HCT116 (cell line): ENCODE data around the gene ADCY10. TPM values are rescaled to one million over a fixed set of nuclear protein-coding genes. Genes with fewer than 3 reads are reported as not detected.

Experiments
- ATAC-seq: fragments of 200-7000 bp; cut with Tn5 transposase; 2 replicates; pipeline ENCODE4 v1.9.1; 2020; ENCODE audit warnings: mild to moderate bottlenecking, moderate library complexity
- BruUV-seq: library from RNA; stranded (reverse); fragments of 400-500 nt; replicated peaks from 2 replicates; lab custom pipeline; 2021; lab: Mats Ljungman, UMichigan
- CTCF ChIA-PET: fragments of 300-600 bp; sonication (Branson Sonifier 250); formaldehyde crosslinking; loops from one replicate; lab custom pipeline; 2021; ENCODE audit warnings: antibody characterized with exemption; lab: Charles Lee
- POLR2A ChIA-PET: fragments of 300-600, 350-600 bp; sonication (Branson Sonifier 250); formaldehyde crosslinking; loops from one replicate; lab custom pipeline; 2021; ENCODE audit warnings: antibody characterized with exemption; lab: Charles Lee
- RAD21 ChIA-PET, 2 experiments: fragments of 300-600 bp; sonication (Branson Sonifier 250); formaldehyde crosslinking; loops; one replicate each; lab custom pipeline; 2023; ENCODE audit warnings: low total read pairs in 2 of 2; ENCODE audit not compliant: uncharacterized antibody in 2 of 2, unreplicated experiment in 2 of 2, low non-redundant PET in 1 of 2; lab: Charles Lee
- DNase-seq: peaks from one replicate; pipeline ENCODE4 v3.0.0-alpha.2; 2010; ENCODE audit warnings: low read depth, low spot score
- H2AFZ ChIP-seq: fragments of 200-600 bp; shearing (Covaris generic), sonication (generic); 2 replicates; pipeline ENCODE4 v1.6.1; 2017; ENCODE audit warnings: low read depth, mixed run types, mixed read lengths, antibody characterized with exemption, low read length; ENCODE audit not compliant: poor library complexity, severe bottlenecking
- H3K27ac ChIP-seq: 2 replicates; pipeline ENCODE4 v1.5.1; 2012; ENCODE audit warnings: low read depth, low read length
- H3K27me3 ChIP-seq: fragments of 200-600 bp; sonication (generic); 2 replicates; pipeline ENCODE4 v1.6.1; 2016; ENCODE audit warnings: mixed run types, low read length, mixed read lengths; ENCODE audit not compliant: insufficient read depth
- H3K36me3 ChIP-seq, 2 experiments: fragments of 200-500 bp in 1 of 2; fragments of 200-600 bp in 1 of 2; sonication (Bioruptor generic) in 1 of 2; sonication (generic) in 1 of 2; 2 replicates each; pipeline versions ENCODE4 v1.5.1 to v1.6.1; 2014 to 2016; ENCODE audit warnings: low read length in 2 of 2, inconsistent platforms in 1 of 2, mixed read lengths in 1 of 2, mixed run types in 1 of 2; ENCODE audit not compliant: insufficient read depth in 2 of 2, control insufficient read depth in 1 of 2
- H3K4me1 ChIP-seq, 2 experiments: fragments of 200-600 bp in 1 of 2; sonication (generic) in 1 of 2; 2 replicates each; pipeline versions ENCODE4 v1.5.1 to v1.6.1; 2012 to 2017; ENCODE audit warnings: low read length in 2 of 2, inconsistent platforms in 1 of 2, mild to moderate bottlenecking in 1 of 2, mixed read lengths in 1 of 2, mixed run types in 1 of 2, moderate library complexity in 1 of 2; ENCODE audit not compliant: insufficient read depth in 2 of 2, control insufficient read depth in 1 of 2
- H3K4me2 ChIP-seq: fragments of 200-600 bp; sonication (generic); 2 replicates; pipeline ENCODE4 v1.6.1; 2017; ENCODE audit warnings: mixed run types, low read length, mixed read lengths
- H3K4me3 ChIP-seq, 2 experiments: fragments of 200-600 bp in 1 of 2; sonication (generic) in 1 of 2; replicated peaks in 1 of 2; 2 replicates each; pipeline ENCODE4 v1.5.1; 2011 to 2016; ENCODE audit warnings: low read length in 2 of 2, control low read depth in 1 of 2, low read depth in 1 of 2, mild to moderate bottlenecking in 1 of 2, mixed read lengths in 1 of 2, mixed run types in 1 of 2
- H3K79me2 ChIP-seq: fragments of 200-600 bp; sonication (generic); 2 replicates; pipeline ENCODE4 v1.6.1; 2017; ENCODE audit warnings: mild to moderate bottlenecking, mixed run types, low read length, moderate library complexity, mixed read lengths; ENCODE audit not compliant: insufficient read depth
- H3K9ac ChIP-seq: fragments of 200-600 bp; sonication (generic); 2 replicates; pipeline ENCODE4 v1.6.1; 2016; ENCODE audit warnings: low read length, mixed read lengths
- H3K9me2 ChIP-seq: fragments of 200-600 bp; sonication (generic), shearing (Covaris generic); 2 replicates; pipeline ENCODE4 v1.6.1; 2017; ENCODE audit warnings: mixed run types, mild to moderate bottlenecking, moderate library complexity; ENCODE audit not compliant: insufficient read depth
- H3K9me3 ChIP-seq, 2 experiments: fragments of 200-500 bp in 1 of 2; fragments of 200-600 bp in 1 of 2; sonication (Bioruptor generic) in 1 of 2; sonication (generic) in 1 of 2; 2 replicates each; pipeline ENCODE4 v1.6.1; 2014 to 2017; ENCODE audit warnings: low read length in 2 of 2, mixed read lengths in 2 of 2, inconsistent platforms in 1 of 2, low read depth in 1 of 2, mild to moderate bottlenecking in 1 of 2, mixed run types in 1 of 2, moderate library complexity in 1 of 2; ENCODE audit not compliant: control insufficient read depth in 1 of 2, insufficient read depth in 1 of 2
- H4K20me1 ChIP-seq: fragments of 200-600 bp; sonication (generic), shearing (Covaris generic); 2 replicates; pipeline ENCODE4 v1.6.1; 2017; ENCODE audit warnings: mixed run types, mild to moderate bottlenecking, moderate library complexity; ENCODE audit not compliant: insufficient read depth
- CBX3 ChIP-seq: IDR thresholded peaks from 2 replicates; pipeline ENCODE4 v1.6.1; 2012; ENCODE audit warnings: low read depth
- CEBPB ChIP-seq: IDR thresholded peaks from 2 replicates; pipeline ENCODE4 v1.6.1; 2012; ENCODE audit warnings: low read depth
- CTCF ChIP-seq, 3 experiments: fragments of 200-600 bp in 1 of 3; sonication (generic) in 1 of 3; IDR thresholded peaks in 2 of 3; conservative IDR thresholded peaks in 1 of 3; 2 replicates each; pipeline ENCODE4 v1.5.1; 2012 to 2017; ENCODE audit warnings: low read depth in 2 of 3, low read length in 2 of 3, antibody characterized with exemption in 1 of 3, borderline replicate concordance in 1 of 3, control low read depth in 1 of 3, mild to moderate bottlenecking in 1 of 3, mixed read lengths in 1 of 3, mixed run types in 1 of 3, moderate library complexity in 1 of 3; ENCODE audit not compliant: insufficient read depth in 1 of 3
- ELF1 ChIP-seq: IDR thresholded peaks from 2 replicates; pipeline ENCODE4 v1.6.1; 2012; ENCODE audit warnings: low read depth, borderline replicate concordance
- EZH2 ChIP-seq: fragments of 200-600 bp; sonication (generic); IDR thresholded peaks from 2 replicates; pipeline ENCODE4 v1.6.1; 2017; ENCODE audit warnings: antibody characterized with exemption, mixed run types
- EZH2phosphoT487 ChIP-seq: fragments of 200-600 bp; IDR thresholded peaks from 2 replicates; pipeline ENCODE4 v1.6.1; 2018; ENCODE audit warnings: antibody characterized with exemption, borderline replicate concordance
- MAX ChIP-seq: IDR thresholded peaks from 2 replicates; pipeline ENCODE4 v1.6.1; 2012
- POLR2A ChIP-seq: IDR thresholded peaks from 2 replicates; pipeline ENCODE4 v1.7.0; 2011; ENCODE audit warnings: borderline replicate concordance; ENCODE audit not compliant: insufficient read depth, insufficient read length; ENCODE audit errors: extremely low read depth
- POLR2AphosphoS5 ChIP-seq: IDR thresholded peaks from 2 replicates; pipeline ENCODE4 v1.6.1; 2011; ENCODE audit warnings: mild to moderate bottlenecking, low read depth, low read length, moderate library complexity
- RAD21 ChIP-seq: IDR thresholded peaks from 2 replicates; pipeline ENCODE4 v1.6.1; 2012; ENCODE audit warnings: low read depth, mild to moderate bottlenecking
- REST ChIP-seq: IDR thresholded peaks from 2 replicates; pipeline ENCODE4 v1.6.1; 2012; ENCODE audit warnings: low read depth
- SP1 ChIP-seq: IDR thresholded peaks from 2 replicates; pipeline ENCODE4 v1.6.1; 2012; ENCODE audit warnings: low read depth
- TCF7L2 ChIP-seq: IDR thresholded peaks from 2 replicates; pipeline ENCODE4 v1.7.0; 2011; ENCODE audit warnings: borderline replicate concordance, inconsistent platforms; ENCODE audit not compliant: insufficient read depth, insufficient read length; ENCODE audit errors: extremely low read depth
- YY1 ChIP-seq: IDR thresholded peaks from 2 replicates; pipeline ENCODE4 v1.6.1; 2011; ENCODE audit warnings: low read length, low read depth, moderate library complexity, mild to moderate bottlenecking; ENCODE audit not compliant: insufficient replicate concordance; ENCODE audit errors: extremely low read depth
- ZFX ChIP-seq: fragments of 450-650 bp; IDR thresholded peaks from 2 replicates; pipeline ENCODE4 v1.6.1; 2017
- intact Hi-C: fragments of 100-400 bp; cut with micrococcal nuclease; formaldehyde crosslinking; loops from 2 replicates; pipeline ENCODE4 v1.10.0; 2022
- total RNA-seq: library from RNA; stranded (reverse); gene quantifications from one replicate; pipeline ENCODE4 v1.2.1, GENCODE V29; 2021; ENCODE audit not compliant: unreplicated experiment

ADCY10 gene
- total RNA-seq, 1 experiment from 2014 or later = 0.30 TPM

- CTCF ChIA-PET = no interaction called here
- H3K9ac ChIP-seq = no peak overlapping the region
- H3K9me2 ChIP-seq = no peaks in the 10 kb centered on the region
- no peak for TF ChIP-seq CTCF (IDR thresholded peaks at IDR 0.05 in 2 of 3, conservative IDR thresholded peaks at IDR 0.05 in 1 of 3; ENCODE audit: borderline replicate concordance in 1 of 3, insufficient read depth in 1 of 3, low read depth in 2 of 3, low read length in 2 of 3)
- no peak for TF ChIP-seq TCF7L2
- TF ChIP-seq POLR2A = no peak
- TF ChIP-seq RAD21 = no peak
- TF ChIP-seq EZH2phosphoT487 = no peak
- no peak for TF ChIP-seq YY1
- TF ChIP-seq SP1 = no peak
- TF ChIP-seq REST = no peak
- TF ChIP-seq MAX = no peak
- no peak for TF ChIP-seq ELF1
- TF ChIP-seq CEBPB = no peak
- TF ChIP-seq CBX3 = no peak
- TF ChIP-seq POLR2AphosphoS5 = no peak
- TF ChIP-seq EZH2 = no peak
- TF ChIP-seq ZFX = no peak
- BruUV-seq = no TSS peak
- H3K27ac ChIP-seq = no peak overlapping the region
- H3K27me3 ChIP-seq = no peaks in the 10 kb centered on the region
- no peak overlapping the region for H3K4me2 ChIP-seq
- no peak overlapping the region for H2AFZ ChIP-seq
- no peak overlapping the region for H3K4me3 ChIP-seq
- DNase-seq (no peak), ATAC-seq (no peak)
- H3K36me3 ChIP-seq = no peaks in the 10 kb centered on the region
- no peaks in the 10 kb centered on the region for H4K20me1 ChIP-seq
- peaks cover 0 to 18% of the 10 kb centered on the region in 2 experiments; a peak in 2 of 4 replicates for H3K4me1 ChIP-seq
- intact Hi-C loops = no loop called here
- RAD21 ChIA-PET = interaction anchor here in 1 of 2 experiments (0.6 kb wide), 1 partner anchor 361 kb away, joined by 3 read pairs; no protein-coding TSS in a partner anchor
- POLR2A ChIA-PET = no interaction called here
- H3K9me3 ChIP-seq = no peaks in the 10 kb centered on the region
- no peaks in the 10 kb centered on the region for H3K79me2 ChIP-seq
Measured at GRCh38 chr1:167826127-167826526, 87.8 kb downstream of the ADCY10 start.
